ENCODE measurements around the gene MACO1. TPM values are rescaled to one million over a fixed set of nuclear protein-coding genes. Genes with fewer than 3 reads are reported as not detected.
"Not testable (repeated sequence)": the region's sequence is repeated elsewhere in the genome, so short reads cannot be mapped to it uniquely, and the experiment has no call there.

The MACO1 gene
- total and polyA plus RNA-seq, 10 donors: 6.9 to 21.0 (median 17.3) TPM

GRCh38 chr1:25437672-25438071 is 7.0 kb downstream of the MACO1 start:
- TF ChIP-seq, protein P1, sequence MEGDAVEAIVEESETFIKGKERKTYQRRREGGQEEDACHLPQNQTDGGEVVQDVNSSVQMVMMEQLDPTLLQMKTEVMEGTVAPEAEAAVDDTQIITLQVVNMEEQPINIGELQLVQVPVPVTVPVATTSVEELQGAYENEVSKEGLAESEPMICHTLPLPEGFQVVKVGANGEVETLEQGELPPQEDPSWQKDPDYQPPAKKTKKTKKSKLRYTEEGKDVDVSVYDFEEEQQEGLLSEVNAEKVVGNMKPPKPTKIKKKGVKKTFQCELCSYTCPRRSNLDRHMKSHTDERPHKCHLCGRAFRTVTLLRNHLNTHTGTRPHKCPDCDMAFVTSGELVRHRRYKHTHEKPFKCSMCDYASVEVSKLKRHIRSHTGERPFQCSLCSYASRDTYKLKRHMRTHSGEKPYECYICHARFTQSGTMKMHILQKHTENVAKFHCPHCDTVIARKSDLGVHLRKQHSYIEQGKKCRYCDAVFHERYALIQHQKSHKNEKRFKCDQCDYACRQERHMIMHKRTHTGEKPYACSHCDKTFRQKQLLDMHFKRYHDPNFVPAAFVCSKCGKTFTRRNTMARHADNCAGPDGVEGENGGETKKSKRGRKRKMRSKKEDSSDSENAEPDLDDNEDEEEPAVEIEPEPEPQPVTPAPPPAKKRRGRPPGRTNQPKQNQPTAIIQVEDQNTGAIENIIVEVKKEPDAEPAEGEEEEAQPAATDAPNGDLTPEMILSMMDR (IDR thresholded peaks at IDR 0.05 in 8 of 11, conservative IDR thresholded peaks at IDR 0.05 in 3 of 11): no peak
- TF ChIP-seq POLR2A (IDR thresholded peaks at IDR 0.05): no peak
- TF ChIP-seq POLR2AphosphoS5 (IDR thresholded peaks at IDR 0.05): no peak
- H3K4me3 ChIP-seq: no peak overlapping the region
- no peak overlapping the region for H3K27ac ChIP-seq

GRCh38 chr1:25439287-25439686 is 8.6 kb downstream of the MACO1 start:
- H3K27me3 ChIP-seq (replicated peaks in 1 of 7): no peaks in the 10 kb centered on the region
- WGBS, 5 donors: 95 to 100% (median 97%) methylated on average over 6 of the region's 6 CpGs
- no peaks in the 10 kb centered on the region for H3K9me3 ChIP-seq
- peaks cover 21 to 73% (median 29%) of the 10 kb centered on the region in 6 donors for H3K4me1 ChIP-seq
- peaks cover 0 to 11% (median 0%) of the 10 kb centered on the region in 6 donors for H3K36me3 ChIP-seq
- H3K27ac ChIP-seq: no peak overlapping the region
- no peak for DNase-seq
- no peak overlapping the region for H3K4me3 ChIP-seq
- intact Hi-C loops (cut with DNase I; ENCODE audit: low total_unique reads): no loop called here
- no peak for TF ChIP-seq POLR2A (IDR thresholded peaks at IDR 0.05)
- TF ChIP-seq POLR2AphosphoS5 (IDR thresholded peaks at IDR 0.05): no peak
- TF ChIP-seq, protein P1 (IDR thresholded peaks at IDR 0.05 in 8 of 11, conservative IDR thresholded peaks at IDR 0.05 in 3 of 11): no peak

More at GRCh38 chr1:25437672-25438071, 7.0 kb downstream of the MACO1 start:
- H3K9me3 ChIP-seq: no peaks in the 10 kb centered on the region
- 94 to 98% (median 98%) methylated on average over 8 of the region's 8 CpGs for WGBS, 5 donors
- H3K27me3 ChIP-seq (replicated peaks in 1 of 7): no peaks in the 10 kb centered on the region
- no peak for DNase-seq
- intact Hi-C loops (cut with DNase I; ENCODE audit: low total_unique reads): no loop called here
- H3K4me1 ChIP-seq: peaks cover 24 to 78% (median 45%) of the 10 kb centered on the region in 6 donors
- H3K36me3 ChIP-seq: peaks cover 0 to 11% (median 0%) of the 10 kb centered on the region in 6 donors

DNA sequence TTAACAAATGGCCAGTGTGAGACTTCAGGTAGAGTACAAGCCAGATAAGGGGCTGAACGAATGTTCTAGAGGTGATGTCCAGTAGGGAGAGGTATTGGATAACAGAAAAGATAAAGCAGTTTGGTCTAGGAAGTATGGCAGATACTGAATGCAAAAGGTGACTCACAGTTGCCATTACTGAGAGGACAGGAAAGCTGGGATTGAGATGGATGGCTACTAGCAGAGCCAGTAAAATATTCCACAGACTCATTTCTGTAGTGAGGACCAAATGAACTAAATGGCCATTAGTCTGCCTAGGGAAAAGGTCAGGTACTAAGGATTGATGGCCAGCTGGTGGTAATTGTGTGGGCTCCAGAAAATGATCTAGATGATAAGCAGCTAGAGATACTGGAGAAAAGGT is 11.5 kb downstream of the MACO1 start:
- Histone ChIP-seq H3K27me3 (replicated peaks in 1 of 7) (no peaks in the 10 kb centered on the region), H3K4me1 (peaks cover 0 to 58% (median 3%) of the 10 kb centered on the region in 6 donors), H3K9me3 (no peaks in the 10 kb centered on the region), H3K36me3 (peaks cover 0 to 16% (median 3%) of the 10 kb centered on the region in 6 donors), H3K27ac (no peak overlapping the region), H3K4me3 (no peak overlapping the region)
- DNase-seq: no peak
- TF ChIP-seq POLR2A (IDR thresholded peaks at IDR 0.05) (no peak), POLR2AphosphoS5 (IDR thresholded peaks at IDR 0.05) (no peak)
- TF ChIP-seq, protein P1 (IDR thresholded peaks at IDR 0.05 in 8 of 11, conservative IDR thresholded peaks at IDR 0.05 in 3 of 11): no peak
- intact Hi-C loops (cut with DNase I; ENCODE audit: low total_unique reads): loop anchor here (10.0 kb wide), 1 partner anchor 53 kb away; no protein-coding TSS in a partner anchor
- 73 to 87% (median 79%) methylated on average over 1 of the region's 1 CpG for WGBS, 5 donors

DNA sequence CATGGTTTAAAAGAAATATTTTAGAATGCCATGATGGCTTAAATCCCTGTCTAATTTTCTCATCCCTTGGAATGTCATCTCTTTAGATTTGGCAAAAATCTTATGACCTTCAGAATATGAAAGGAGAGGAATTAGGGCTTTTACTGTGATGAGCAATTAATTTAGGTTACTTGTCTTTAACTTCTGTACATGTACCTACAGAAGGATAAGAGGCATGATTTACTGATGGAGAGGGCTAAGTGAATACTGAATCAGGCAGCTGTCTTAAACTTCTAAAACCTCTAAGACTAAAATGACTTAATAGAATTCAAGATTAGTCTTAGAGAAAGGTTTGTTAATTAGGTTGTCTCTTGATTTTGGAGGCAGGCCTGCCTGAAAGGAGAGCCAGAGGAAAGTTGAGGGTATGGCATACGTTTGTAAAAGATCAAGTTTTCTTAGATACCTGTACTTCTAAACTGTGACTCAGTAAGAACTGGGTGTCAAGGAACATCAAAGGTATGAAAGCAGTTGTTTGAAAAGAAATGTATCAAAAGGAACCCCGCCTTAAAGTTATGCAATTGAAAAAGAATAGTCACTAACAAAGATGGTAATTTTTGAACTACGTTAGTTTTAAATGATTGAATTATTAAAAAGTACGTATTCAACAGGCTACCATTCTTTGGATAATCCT is 12.5 kb downstream of the MACO1 start:
- Histone ChIP-seq H3K36me3 (peaks cover 0 to 16% (median 10%) of the 10 kb centered on the region in 6 donors), H3K4me1 (peaks cover 0 to 56% (median 3%) of the 10 kb centered on the region in 6 donors), H3K27me3 (replicated peaks in 1 of 7) (no peaks in the 10 kb centered on the region), H3K27ac (no peak overlapping the region), H3K4me3 (no peak overlapping the region), H3K9me3 (no peaks in the 10 kb centered on the region)
- WGBS, 5 donors: 87 to 94% (median 92%) methylated on average over 4 of the region's 4 CpGs
- intact Hi-C loops (cut with DNase I; ENCODE audit: low total_unique reads): loop anchor here (10.0 kb wide), 1 partner anchor 52 kb away; no protein-coding TSS in a partner anchor
- no peak for TF ChIP-seq POLR2A (IDR thresholded peaks at IDR 0.05)
- no peak for DNase-seq

DNA sequence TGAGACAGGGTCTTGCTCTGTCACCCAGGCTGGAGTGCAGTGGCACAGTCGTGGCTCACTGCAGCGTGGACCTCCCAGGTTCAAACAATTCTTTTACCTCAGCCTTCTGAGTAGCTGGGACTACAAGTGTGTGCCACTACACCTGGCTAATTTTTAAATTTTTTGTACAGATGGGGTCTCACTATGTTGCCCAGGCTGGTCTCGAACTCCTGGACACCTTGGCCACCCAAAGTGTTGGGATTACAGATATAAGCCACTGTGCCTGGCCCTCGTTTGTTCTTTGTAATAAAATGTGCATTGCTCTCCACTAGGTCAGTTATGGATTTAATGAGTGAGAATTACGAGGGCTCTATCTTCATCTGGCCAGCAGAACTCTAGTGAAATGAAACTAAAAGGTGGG is 13.9 kb downstream of the MACO1 start:
- whole genome bisulfite sequencing, 5 donors: 92 to 97% (median 95%) methylated on average over 5 of the region's 5 CpGs
- H3K4me1 ChIP-seq: peaks cover 0 to 43% (median 3%) of the 10 kb centered on the region in 6 donors
- intact Hi-C loops (cut with DNase I; ENCODE audit: low total_unique reads): loop anchor here (10.0 kb wide), 1 partner anchor 50 kb away; no protein-coding TSS in a partner anchor

More for the DNA sequence above, 13.9 kb downstream of the MACO1 start:
- not testable (repeated sequence) for H3K4me3 ChIP-seq; DNase-seq; H3K9me3 ChIP-seq; H3K27me3 ChIP-seq (replicated peaks in 1 of 7); H3K27ac ChIP-seq
- peaks cover 0 to 30% (median 18%) of the 10 kb centered on the region in 6 donors for H3K36me3 ChIP-seq
